ENCODE measurements around the gene TMC3.

Gene TMC3

GRCh38 chr15:81297603-81298575 is 76.1 kb downstream of the TMC3 start:
- DNase-seq (ENCODE audit: low spot score) = no peak

- DNase-seq (ENCODE audit: low spot score) = peak; percentile 38
Observed at GRCh38 chr15:81297147-81297572, 76.9 kb downstream of the TMC3 start.

- no peak for DNase-seq (ENCODE audit: low spot score)
Observed at GRCh38 chr15:81296673-81297072, 77.3 kb downstream of the TMC3 start.

- DNase-seq (ENCODE audit: low spot score) = no peak
Observed at GRCh38 chr15:81296186-81296585, 77.8 kb downstream of the TMC3 start.

GRCh38 chr15:81295486-81296121 is 78.4 kb downstream of the TMC3 start:
- DNase-seq (ENCODE audit: low spot score) = no peak

- DNase-seq (ENCODE audit: low spot score) = no peak
Observed at GRCh38 chr15:81294516-81294880, 79.5 kb downstream of the TMC3 start.

GRCh38 chr15:81293728-81294515 is 80.1 kb downstream of the TMC3 start:
- no peak for DNase-seq (ENCODE audit: low spot score)

- no peak for DNase-seq (ENCODE audit: low spot score)
Observed at GRCh38 chr15:81292523-81293001, 81.5 kb downstream of the TMC3 start.

- DNase-seq (ENCODE audit: low spot score) = no peak
Observed at GRCh38 chr15:81291916-81292522, 82.0 kb downstream of the TMC3 start.

GRCh38 chr15:81289910-81290309 is 84.1 kb downstream of the TMC3 start:
- DNase-seq (ENCODE audit: low spot score) = no peak

- DNase-seq (ENCODE audit: low spot score) = no peak
Observed at GRCh38 chr15:81288616-81289015, 85.4 kb downstream of the TMC3 start.

- DNase-seq (ENCODE audit: low spot score) = no peak
Observed at GRCh38 chr15:81288040-81288439, 86.0 kb downstream of the TMC3 start.

- DNase-seq (ENCODE audit: low spot score) = no peak
Observed at GRCh38 chr15:81286621-81287121, 87.3 kb downstream of the TMC3 start.

GRCh38 chr15:81285461-81285860 is 88.6 kb downstream of the TMC3 start:
- no peak for DNase-seq (ENCODE audit: low spot score)

GRCh38 chr15:81284256-81285031 is 89.6 kb downstream of the TMC3 start:
- no peak for DNase-seq (ENCODE audit: low spot score)

GRCh38 chr15:81282911-81283310 is 91.1 kb downstream of the TMC3 start:
- no peak for DNase-seq (ENCODE audit: low spot score)

- no peak for DNase-seq (ENCODE audit: low spot score)
Observed at GRCh38 chr15:81282606-81282895, 91.5 kb downstream of the TMC3 start.

GRCh38 chr15:81281766-81282605 is 92.0 kb downstream of the TMC3 start:
- no peak for DNase-seq (ENCODE audit: low spot score)

GRCh38 chr15:81281456-81281735 is 92.6 kb downstream of the TMC3 start:
- no peak for DNase-seq (ENCODE audit: low spot score)
